Mesenchymal stem cell (in vitro differentiated cells and primary cell): ENCODE results near the gene TOM1L2.

Experiments used
- DNase-seq: peaks from one replicate; pipeline ENCODE4 v3.0.0-alpha.2; 2013
- H2AFZ ChIP-seq: one replicate; pipeline ENCODE4 v1.6.1; 2013; ENCODE audit warnings: low read depth, mild to moderate bottlenecking, control low read depth, inconsistent platforms, low read length, moderate library complexity
- H2AK5ac ChIP-seq: 2 replicates; pipeline ENCODE4 v1.6.1; 2013; ENCODE audit warnings: low read length, moderate library complexity, mild to moderate bottlenecking, inconsistent platforms; ENCODE audit not compliant: severe bottlenecking
- H2BK120ac ChIP-seq: one replicate; pipeline ENCODE4 v1.6.1; 2013; ENCODE audit warnings: low read depth, mild to moderate bottlenecking, inconsistent platforms, low read length, moderate library complexity
- H2BK12ac ChIP-seq, 2 experiments: one replicate each; pipeline ENCODE4 v1.6.1; 2013; ENCODE audit warnings: inconsistent platforms in 2 of 2, low read length in 2 of 2, mild to moderate bottlenecking in 2 of 2, moderate library complexity in 2 of 2, control low read depth in 1 of 2
- H2BK15ac ChIP-seq: one replicate; pipeline ENCODE4 v1.6.1; 2013; ENCODE audit warnings: mild to moderate bottlenecking, low read depth, inconsistent platforms; ENCODE audit not compliant: poor library complexity, severe bottlenecking
- H2BK5ac ChIP-seq: 2 replicates; pipeline ENCODE4 v1.6.1; 2013; ENCODE audit warnings: low read depth, mild to moderate bottlenecking, low read length, control low read depth, inconsistent platforms; ENCODE audit not compliant: poor library complexity, severe bottlenecking
- H3K14ac ChIP-seq, 2 experiments: one replicate each; pipeline ENCODE4 v1.6.1; 2013; ENCODE audit warnings: inconsistent platforms in 2 of 2, low read length in 2 of 2, control low read depth in 1 of 2, mild to moderate bottlenecking in 1 of 2, moderate library complexity in 1 of 2
- H3K18ac ChIP-seq, 2 experiments: one replicate each; pipeline ENCODE4 v1.6.1; 2013; ENCODE audit warnings: inconsistent platforms in 2 of 2, low read length in 2 of 2, control low read depth in 1 of 2, low read depth in 1 of 2, mild to moderate bottlenecking in 1 of 2
- H3K23ac ChIP-seq, 2 experiments: one replicate each; pipeline ENCODE4 v1.6.1; 2013; ENCODE audit warnings: inconsistent platforms in 2 of 2, low read length in 2 of 2, mild to moderate bottlenecking in 2 of 2, moderate library complexity in 2 of 2, control low read depth in 1 of 2
- H3K27ac ChIP-seq: 2 replicates; pipeline ENCODE4 v1.5.1; 2013; ENCODE audit warnings: mild to moderate bottlenecking, moderate library complexity, low read length, control low read depth, inconsistent platforms; ENCODE audit not compliant: poor library complexity, severe bottlenecking
- H3K27me3 ChIP-seq, 2 experiments: 2 replicates each; pipeline versions ENCODE4 v1.6.1 to v1.7.0; 2013; ENCODE audit warnings: low read length in 2 of 2, mild to moderate bottlenecking in 2 of 2, moderate library complexity in 2 of 2, control low read depth in 1 of 2, inconsistent platforms in 1 of 2; ENCODE audit not compliant: control insufficient read depth in 1 of 2, insufficient read depth in 1 of 2
- H3K36me3 ChIP-seq, 2 experiments: 2 replicates each; pipeline versions ENCODE4 v1.6.1 to v1.7.0; 2013; ENCODE audit warnings: low read length in 2 of 2, control low read depth in 1 of 2, inconsistent platforms in 1 of 2, low read depth in 1 of 2, mild to moderate bottlenecking in 1 of 2; ENCODE audit not compliant: insufficient read depth in 2 of 2, control insufficient read depth in 1 of 2
- H3K4ac ChIP-seq, 2 experiments: one replicate each; pipeline ENCODE4 v1.6.1; 2013; ENCODE audit warnings: inconsistent platforms in 2 of 2, low read length in 2 of 2, mild to moderate bottlenecking in 2 of 2, moderate library complexity in 2 of 2, control low read depth in 1 of 2, low read depth in 1 of 2
- H3K4me1 ChIP-seq: 2 replicates; pipeline ENCODE4 v1.6.1; 2013; ENCODE audit warnings: low read depth, low read length, control low read depth; ENCODE audit not compliant: control insufficient read depth, insufficient read depth
- H3K4me2 ChIP-seq: 2 replicates; pipeline ENCODE4 v1.6.1; 2013; ENCODE audit warnings: low read length, mild to moderate bottlenecking, inconsistent platforms; ENCODE audit not compliant: poor library complexity, severe bottlenecking
- H3K4me3 ChIP-seq, 2 experiments: 2 replicates each; pipeline versions ENCODE4 v1.5.1 to v1.7.0; 2013; ENCODE audit warnings: low read length in 2 of 2, mild to moderate bottlenecking in 2 of 2, control low read depth in 1 of 2, low read depth in 1 of 2; ENCODE audit not compliant: insufficient read depth in 1 of 2
- H3K79me1 ChIP-seq: replicated peaks from 2 replicates; pipeline ENCODE4 v1.6.1; 2013; ENCODE audit warnings: mild to moderate bottlenecking, control low read depth, low read length, inconsistent platforms; ENCODE audit not compliant: poor library complexity, severe bottlenecking
- H3K9ac ChIP-seq: 2 replicates; pipeline ENCODE4 v1.7.0; 2013; ENCODE audit warnings: mild to moderate bottlenecking, low read length, moderate library complexity
- H3K9me3 ChIP-seq: 2 replicates; pipeline ENCODE4 v1.7.0; 2013; ENCODE audit warnings: mild to moderate bottlenecking, low read length; ENCODE audit not compliant: control insufficient read depth
- H4K8ac ChIP-seq: one replicate; pipeline ENCODE4 v1.6.1; 2013; ENCODE audit warnings: inconsistent platforms, mild to moderate bottlenecking, low read length, moderate library complexity
- H4K91ac ChIP-seq: one replicate; pipeline ENCODE4 v1.6.1; 2013; ENCODE audit warnings: mild to moderate bottlenecking, low read length, inconsistent platforms
- whole genome bisulfite sequencing: methylation state at CpG from one replicate; pipeline ENCODE4 v1.1.7; 2013; ENCODE audit warnings: mixed read lengths; 5-methylcytosine and 5-hydroxymethylcytosine counted together

TOM1L2 gene

GRCh38 chr17:17877529-17878358, 94.5 kb downstream of the TOM1L2 start:
- Histone ChIP-seq H3K79me1 (peaks cover 3% of the 10 kb centered on the region), H3K4ac (no peak overlapping the region), H2BK120ac (no peak overlapping the region), H2BK12ac (peak overlapping the region; percentile 20 to 29), H3K9ac (peak overlapping the region; percentile 76), H3K27ac (peak overlapping the region; percentile 90), H4K91ac (peak overlapping the region; percentile 6), H3K4me3 (peak overlapping the region in 1 of 2 experiments; percentile 58), H3K23ac (peak overlapping the region in 1 of 2 experiments; percentile 10), H3K14ac (no peak overlapping the region), H3K36me3 (peaks cover 63% of the 10 kb centered on the region in 2 experiments), H3K9me3 (peaks cover 3% of the 10 kb centered on the region), H3K27me3 (no peaks in the 10 kb centered on the region), H3K4me2 (no peak overlapping the region), H3K4me1 (peaks cover 39% of the 10 kb centered on the region), H2BK15ac (no peak overlapping the region), H4K8ac (peak overlapping the region; percentile 49), H2AFZ (no peak overlapping the region), H2AK5ac (peak overlapping the region; percentile 73), H3K18ac (peak overlapping the region; percentile 49 to 70), H2BK5ac (peak overlapping the region; percentile 60)
- WGBS = 42% methylated on average over 12 of the region's 14 CpGs
- peak; percentile 82 for DNase-seq

- Histone ChIP-seq H2AK5ac (peak overlapping the region; percentile 73), H3K4me3 (peak overlapping the region in 1 of 2 experiments; percentile 58), H3K27ac (peak overlapping the region; percentile 90), H3K23ac (no peak overlapping the region), H2BK12ac (peak overlapping the region; percentile 20 to 61), H2BK120ac (no peak overlapping the region), H3K9me3 (peaks cover 3% of the 10 kb centered on the region), H3K36me3 (peaks cover 56 to 60% of the 10 kb centered on the region in 2 experiments), H2AFZ (no peak overlapping the region), H4K91ac (peak overlapping the region; percentile 23), H2BK5ac (peak overlapping the region; percentile 60), H3K4ac (no peak overlapping the region), H3K9ac (peak overlapping the region; percentile 76), H3K4me1 (peaks cover 39% of the 10 kb centered on the region), H3K18ac (peak overlapping the region; percentile 28 to 49), H3K14ac (peak overlapping the region in 1 of 2 experiments; percentile 36), H3K27me3 (no peaks in the 10 kb centered on the region), H4K8ac (peak overlapping the region; percentile 49), H3K79me1 (peaks cover 4% of the 10 kb centered on the region), H3K4me2 (no peak overlapping the region), H2BK15ac (no peak overlapping the region)
- WGBS = 91% methylated on average over 6 of the region's 6 CpGs
- peak; percentile 22 for DNase-seq
These were observed 95.2 kb downstream of the TOM1L2 start for GRCh38 chr17:17876959-17877528.

GRCh38 chr17:17874478-17874877, 97.7 kb downstream of the TOM1L2 start:
- no peak overlapping the region for H3K18ac ChIP-seq
- H2BK120ac ChIP-seq = no peak overlapping the region
- WGBS = 0% methylated on average over 1 of the region's 1 CpG
- peak; percentile 86 for DNase-seq
- no peak overlapping the region for H2BK15ac ChIP-seq
- H3K9me3 ChIP-seq = peaks cover 3% of the 10 kb centered on the region
- no peak overlapping the region for H2BK5ac ChIP-seq
- no peak overlapping the region for H3K4me3 ChIP-seq
- H2AFZ ChIP-seq = no peak overlapping the region
- no peak overlapping the region for H4K91ac ChIP-seq
- H3K4me1 ChIP-seq = peaks cover 35% of the 10 kb centered on the region
- no peak overlapping the region for H2AK5ac ChIP-seq
- H3K79me1 ChIP-seq = peaks cover 4% of the 10 kb centered on the region
- H2BK12ac ChIP-seq = no peak overlapping the region
- H3K36me3 ChIP-seq = peaks cover 35 to 45% of the 10 kb centered on the region in 2 experiments
- H3K4me2 ChIP-seq = no peak overlapping the region
- no peaks in the 10 kb centered on the region for H3K27me3 ChIP-seq
- H3K23ac ChIP-seq = no peak overlapping the region
- H3K14ac ChIP-seq = no peak overlapping the region
- no peak overlapping the region for H3K4ac ChIP-seq
- H3K27ac ChIP-seq = no peak overlapping the region
- H4K8ac ChIP-seq = no peak overlapping the region
- no peak overlapping the region for H3K9ac ChIP-seq

- no peak overlapping the region for H3K23ac ChIP-seq
- H2AFZ ChIP-seq = no peak overlapping the region
- no peak overlapping the region for H2BK5ac ChIP-seq
- H3K4me3 ChIP-seq = no peak overlapping the region
- no peak overlapping the region for H2AK5ac ChIP-seq
- DNase-seq = no peak
- no peak overlapping the region for H2BK15ac ChIP-seq
- WGBS = 81% methylated on average over 5 of the region's 8 CpGs
- H4K8ac ChIP-seq = no peak overlapping the region
- H4K91ac ChIP-seq = no peak overlapping the region
- H3K27me3 ChIP-seq = no peaks in the 10 kb centered on the region
- no peak overlapping the region for H2BK120ac ChIP-seq
- H3K18ac ChIP-seq = peak overlapping the region; percentile 40 to 73
- H3K27ac ChIP-seq = no peak overlapping the region
- no peak overlapping the region for H3K4ac ChIP-seq
- peaks cover 4% of the 10 kb centered on the region for H3K79me1 ChIP-seq
- peaks cover 3% of the 10 kb centered on the region for H3K9me3 ChIP-seq
- H3K4me2 ChIP-seq = no peak overlapping the region
- H3K14ac ChIP-seq = no peak overlapping the region
- H3K4me1 ChIP-seq = peaks cover 28% of the 10 kb centered on the region
- H3K9ac ChIP-seq = no peak overlapping the region
- no peak overlapping the region for H2BK12ac ChIP-seq
- H3K36me3 ChIP-seq = peaks cover 25 to 43% of the 10 kb centered on the region in 2 experiments
These were observed 98.7 kb downstream of the TOM1L2 start for GRCh38 chr17:17873450-17873991.
